K562 (cell line): ENCODE data around the gene ZBTB26. TPM values are rescaled to one million over a fixed set of nuclear protein-coding genes. Genes with fewer than 3 reads are reported as not detected.

ENCODE experiments used
- C11orf30 ChIP-seq: fragments of 450-650 bp; IDR thresholded peaks from 2 replicates; pipeline ENCODE4 v1.6.1; 2016; ENCODE audit warnings: low read depth, mild to moderate bottlenecking
- GATAD2A ChIP-seq: fragments of 450-650 bp; IDR thresholded peaks from 2 replicates; pipeline ENCODE4 v1.6.1; 2017
- HDAC8 ChIP-seq: fragments of 450-650 bp; IDR thresholded peaks from 2 replicates; pipeline ENCODE4 v1.6.1; 2016; ENCODE audit warnings: mild to moderate bottlenecking, missing genetic modification characterization, moderate library complexity, missing compliant biosample characterization
- LARP7 ChIP-seq: fragments of 450-650 bp; IDR thresholded peaks from 2 replicates; pipeline ENCODE4 v1.6.1; 2016
- RUNX1 ChIP-seq: sonication (generic); IDR thresholded peaks from 2 replicates; pipeline ENCODE4 v1.6.1; 2016; ENCODE audit warnings: antibody characterized with exemption, low read depth
- SAFB ChIP-seq: fragments of 200-400 bp; formaldehyde crosslinking; IDR thresholded peaks from 2 replicates; pipeline ENCODE4 v1.6.1; 2017; ENCODE audit warnings: low read depth, low read length, borderline replicate concordance
- SAFB2 ChIP-seq: fragments of 200-400 bp; formaldehyde crosslinking; IDR thresholded peaks from 2 replicates; pipeline ENCODE4 v1.6.1; 2018; ENCODE audit warnings: borderline replicate concordance, low read length, low read depth, moderate library complexity; ENCODE audit not compliant: severe bottlenecking
- SMARCE1 ChIP-seq: fragments of 450-650 bp; IDR thresholded peaks from 2 replicates; pipeline ENCODE4 v1.7.1; 2016; ENCODE audit warnings: mild to moderate bottlenecking
- SRSF3 ChIP-seq: fragments of 200-400 bp; formaldehyde crosslinking; IDR thresholded peaks from 2 replicates; pipeline ENCODE4 v1.6.1; 2016; ENCODE audit warnings: mild to moderate bottlenecking, low read length, moderate library complexity; ENCODE audit not compliant: insufficient read depth
- UBTF ChIP-seq, 2 experiments: IDR thresholded peaks; 2 replicates each; pipeline ENCODE4 v1.6.1; 2012; ENCODE audit warnings: improper control_type of control experiment in 2 of 2, low read depth in 2 of 2, low read length in 2 of 2, borderline replicate concordance in 1 of 2
- ZBTB7A ChIP-seq: IDR thresholded peaks from 2 replicates; pipeline ENCODE4 v1.6.1; 2011; ENCODE audit warnings: low read depth, mild to moderate bottlenecking, low read length, moderate library complexity, borderline replicate concordance; ENCODE audit not compliant: control insufficient read depth
- ZC3H4 ChIP-seq: sonication (generic); formaldehyde crosslinking; IDR thresholded peaks from 2 replicates; pipeline ENCODE4 v1.9.0; 2021; ENCODE audit warnings: missing genetic modification reagents, borderline replicate concordance
- ZNF324 ChIP-seq: fragments of 250-450 bp; sonication (Bioruptor Pico); IDR thresholded peaks from 2 replicates; pipeline ENCODE4 v1.4.0; 2020; ENCODE audit warnings: mild to moderate bottlenecking
- ZNF395 ChIP-seq: fragments of 200-800 bp; sonication (Bioruptor generic); IDR thresholded peaks from 2 replicates; pipeline ENCODE4 v1.6.1; 2017; ENCODE audit warnings: missing genetic modification characterization, missing compliant biosample characterization
- ZNF740 ChIP-seq, 3 experiments: fragments of 200-800 bp in 1 of 3; sonication (Bioruptor generic) in 1 of 3; sonication (generic) in 1 of 3; formaldehyde crosslinking in 1 of 3; IDR thresholded peaks; 2 replicates each; pipeline versions ENCODE4 v1.6.1 to v1.8.0; 2016 to 2022; ENCODE audit warnings: mild to moderate bottlenecking in 2 of 3, missing compliant biosample characterization in 2 of 3, missing genetic modification characterization in 2 of 3, missing genetic modification reagents in 1 of 3
- ZNF76 ChIP-seq: fragments of 250-450 bp; sonication (Bioruptor Pico); IDR thresholded peaks from 2 replicates; pipeline ENCODE4 v1.4.0; 2020; ENCODE audit warnings: mild to moderate bottlenecking, moderate library complexity, borderline replicate concordance
- ZNF778 ChIP-seq: fragments of 450-650 bp; formaldehyde crosslinking; IDR thresholded peaks from 2 replicates; pipeline ENCODE4 v1.4.0; 2020; ENCODE audit warnings: mild to moderate bottlenecking, moderate library complexity
- polyA plus RNA-seq, 8 experiments: library from polyadenylated mRNA; depleted of rRNA in 4 of 8; stranded (reverse) in 5 of 8; unstranded in 3 of 8; fragments of >200 nt; fragmentation: Nextera tagmentation in 2 of 8; fragmentation: Illumina TruSeq in 1 of 8; extraction: Ambion mirVana in 2 of 8; extraction: Trizol in 1 of 8; gene quantifications; 2 replicates each; pipeline versions ENCODE4 v1.2.1 to v1.2.3, GENCODE V29; 2011 to 2014; ENCODE audit warnings: inconsistent platforms in 1 of 8, missing spikeins in 1 of 8
- total RNA-seq, 7 experiments: library from RNA; depleted of rRNA in 6 of 7; stranded (reverse); fragments of >200 nt in 6 of 7; fragmentation: Illumina TruSeq in 2 of 7; extraction: Trizol in 2 of 7; gene quantifications; 2 replicates each; pipeline versions ENCODE4 v1.2.1 to v1.2.3, GENCODE V29; 2011 to 2021; ENCODE audit warnings: low replicate concordance in 1 of 7
- TF ChIP-seq, protein P1 (sequence below): fragments of 200-800 bp; sonication (Bioruptor generic); IDR thresholded peaks from 2 replicates; pipeline ENCODE4 v1.6.1; 2017; ENCODE audit warnings: missing genetic modification characterization, missing compliant biosample characterization
- TF ChIP-seq, protein P2 (sequence below): sonication (generic); formaldehyde crosslinking; IDR thresholded peaks from 2 replicates; pipeline ENCODE4 v1.9.0; 2022; ENCODE audit warnings: mild to moderate bottlenecking, missing genetic modification reagents

ZBTB26 gene
- total and polyA plus RNA-seq, 9 of the 15 experiments (the other 6 are each of a cell fraction or from before 2014, with no cell fraction given): 2.4 to 20.7 (median 5.0) TPM

- TF ChIP-seq, protein P1, sequence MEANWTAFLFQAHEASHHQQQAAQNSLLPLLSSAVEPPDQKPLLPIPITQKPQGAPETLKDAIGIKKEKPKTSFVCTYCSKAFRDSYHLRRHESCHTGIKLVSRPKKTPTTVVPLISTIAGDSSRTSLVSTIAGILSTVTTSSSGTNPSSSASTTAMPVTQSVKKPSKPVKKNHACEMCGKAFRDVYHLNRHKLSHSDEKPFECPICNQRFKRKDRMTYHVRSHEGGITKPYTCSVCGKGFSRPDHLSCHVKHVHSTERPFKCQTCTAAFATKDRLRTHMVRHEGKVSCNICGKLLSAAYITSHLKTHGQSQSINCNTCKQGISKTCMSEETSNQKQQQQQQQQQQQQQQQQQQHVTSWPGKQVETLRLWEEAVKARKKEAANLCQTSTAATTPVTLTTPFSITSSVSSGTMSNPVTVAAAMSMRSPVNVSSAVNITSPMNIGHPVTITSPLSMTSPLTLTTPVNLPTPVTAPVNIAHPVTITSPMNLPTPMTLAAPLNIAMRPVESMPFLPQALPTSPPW (CRISPR knock-in tag): peak; percentile 77
- TF ChIP-seq ZNF324 (no peak), LARP7 (0 out of 2 replicates have a peak, but pooled peaks have one; percentile 7), GATAD2A (no peak), RUNX1 (0 out of 2 replicates have a peak, but pooled peaks have one; percentile 31), C11orf30 (peak; percentile 93), ZBTB7A (peak; percentile 71; the same call in 1 of the 2 replicates), HDAC8 (tag) (no peak), SMARCE1 (0 out of 2 replicates have a peak, but pooled peaks have one; percentile 9), ZC3H4 (CRISPR knock-in tag) (no peak), UBTF (IDR thresholded peaks at IDR 0.05; ENCODE audit: borderline replicate concordance in 1 of 2, low read depth in 2 of 2, low read length in 2 of 2) (peak in 1 of 2 experiments; percentile 26; a peak in 1 of 4 replicates), SRSF3 (no peak), ZNF778 (CRISPR knock-in tag) (no peak), SAFB (no peak), SAFB2 (no peak), ZNF76 (CRISPR knock-in tag) (no peak), ZNF740 (CRISPR knock-in tag; IDR thresholded peaks at IDR 0.05) (no peak), ZNF740 (tag; IDR thresholded peaks at IDR 0.05) (no peak), ZNF395 (CRISPR knock-in tag) (no peak)
- TF ChIP-seq, protein P2, sequence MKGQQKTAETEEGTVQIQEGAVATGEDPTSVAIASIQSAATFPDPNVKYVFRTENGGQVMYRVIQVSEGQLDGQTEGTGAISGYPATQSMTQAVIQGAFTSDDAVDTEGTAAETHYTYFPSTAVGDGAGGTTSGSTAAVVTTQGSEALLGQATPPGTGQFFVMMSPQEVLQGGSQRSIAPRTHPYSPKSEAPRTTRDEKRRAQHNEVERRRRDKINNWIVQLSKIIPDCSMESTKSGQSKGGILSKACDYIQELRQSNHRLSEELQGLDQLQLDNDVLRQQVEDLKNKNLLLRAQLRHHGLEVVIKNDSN (CRISPR knock-in tag): peak; percentile 80
Measured at GRCh38 chr9:122931226-122932121, at the start of gene ZBTB26 (continued).
